ENCODE results near the gene AUTS2. TPM values are rescaled to one million over a fixed set of nuclear protein-coding genes. Genes with fewer than 3 reads are reported as not detected.

Gene AUTS2
- polyA plus RNA-seq, 1 donor (not counting 4 experiments of a cell fraction or from before 2014, with no cell fraction given): 4.7 TPM

- Histone ChIP-seq H3K9me1 (ENCODE audit: control insufficient read depth, extremely low read depth, insufficient read depth, low read length) (no peaks in the 10 kb centered on the region), H3K4me1 (ENCODE audit: control insufficient read depth, extremely low read depth, insufficient read depth, low read length) (no peaks in the 10 kb centered on the region), H3K4me2 (ENCODE audit: control insufficient read depth, extremely low read depth, insufficient read depth, low read depth, low read length) (no peak overlapping the region), H3K27ac (ENCODE audit: control insufficient read depth, insufficient read depth, low read length) (no peak overlapping the region), H3K36me3 (ENCODE audit: control insufficient read depth in 2 of 2, extremely low read depth in 1 of 2, insufficient read depth in 2 of 2, low read length in 2 of 2) (no peaks in the 10 kb centered on the region), H3K79me2 (ENCODE audit: control insufficient read depth, insufficient read depth, low read length) (no peaks in the 10 kb centered on the region), H3K9ac (ENCODE audit: control insufficient read depth, extremely low read depth, insufficient read depth, low read length) (no peak overlapping the region), H2AFZ (ENCODE audit: control insufficient read depth, low read length) (no peak overlapping the region), H3K9me3 (ENCODE audit: control insufficient read depth, low read depth, low read length) (no peaks in the 10 kb centered on the region), H3K27me3 (ENCODE audit: control insufficient read depth, extremely low read depth, insufficient read depth, low read length) (no peaks in the 10 kb centered on the region), H4K20me1 (ENCODE audit: control insufficient read depth, extremely low read depth, insufficient read depth, low read length) (no peaks in the 10 kb centered on the region), H3K4me3 (ENCODE audit: control insufficient read depth in 2 of 3, extremely low read depth in 1 of 3, insufficient read depth in 2 of 3, low read depth in 1 of 3, low read length in 3 of 3) (no peak overlapping the region)
- dilution Hi-C loops (cut with MboI; ENCODE audit: extremely low pct_ligation_motif_present, low sequenced_read_pairs): no loop called here
- TF ChIP-seq CTCF (optimal IDR thresholded peaks at IDR 0.05 in 1 of 3, IDR thresholded peaks at IDR 0.05 in 1 of 3, conservative IDR thresholded peaks at IDR 0.05 in 1 of 3; ENCODE audit: extremely low read depth in 1 of 3, insufficient read depth in 2 of 3, low read length in 3 of 3) (no peak), EZH2 (IDR thresholded peaks at IDR 0.05; ENCODE audit: low read length) (no peak)
- FAIRE-seq (no peak), DNase-seq (ENCODE audit: low read depth, low spot score) (no peak)
Measured at GRCh38 chr7:69956541-69956940, 358.3 kb downstream of the AUTS2 start.

DNA sequence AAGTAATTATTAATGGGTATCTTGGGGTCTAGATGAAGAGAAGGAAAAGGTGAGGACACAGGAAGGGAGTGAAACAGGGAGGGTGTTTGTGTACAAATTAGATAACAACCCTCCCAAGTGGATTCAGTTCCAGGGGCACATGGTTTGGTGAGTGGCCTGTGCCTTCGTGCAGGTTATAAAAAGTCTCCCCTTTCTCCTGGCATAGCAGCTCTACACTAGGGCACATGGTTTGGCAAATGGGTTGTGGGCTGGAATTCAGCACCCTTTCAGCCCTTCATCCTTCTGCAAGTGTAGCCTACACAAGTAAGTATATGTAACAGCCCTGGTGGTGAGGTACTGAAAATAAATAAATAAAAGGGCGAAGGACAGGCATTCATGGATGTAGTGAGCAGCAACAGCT is 359.4 kb downstream of the AUTS2 start:
- no peaks in the 10 kb centered on the region for H3K36me3 ChIP-seq (ENCODE audit: control insufficient read depth in 2 of 2, extremely low read depth in 1 of 2, insufficient read depth in 2 of 2, low read length in 2 of 2)
- H3K79me2 ChIP-seq (ENCODE audit: control insufficient read depth, insufficient read depth, low read length): no peaks in the 10 kb centered on the region
- H3K9me1 ChIP-seq (ENCODE audit: control insufficient read depth, extremely low read depth, insufficient read depth, low read length): no peaks in the 10 kb centered on the region
- H3K27ac ChIP-seq (ENCODE audit: control insufficient read depth, insufficient read depth, low read length): no peak overlapping the region
- no peak overlapping the region for H3K4me2 ChIP-seq (ENCODE audit: control insufficient read depth, extremely low read depth, insufficient read depth, low read depth, low read length)
- dilution Hi-C loops (cut with MboI; ENCODE audit: extremely low pct_ligation_motif_present, low sequenced_read_pairs): no loop called here
- DNase-seq (ENCODE audit: low read depth, low spot score) (no peak), FAIRE-seq (no peak)
- H3K4me3 ChIP-seq (ENCODE audit: control insufficient read depth in 2 of 3, extremely low read depth in 1 of 3, insufficient read depth in 2 of 3, low read depth in 1 of 3, low read length in 3 of 3): no peak overlapping the region
- no peak for TF ChIP-seq CTCF (optimal IDR thresholded peaks at IDR 0.05 in 1 of 3, IDR thresholded peaks at IDR 0.05 in 1 of 3, conservative IDR thresholded peaks at IDR 0.05 in 1 of 3; ENCODE audit: extremely low read depth in 1 of 3, insufficient read depth in 2 of 3, low read length in 3 of 3)
- no peak for TF ChIP-seq EZH2 (IDR thresholded peaks at IDR 0.05; ENCODE audit: low read length)
- H3K9ac ChIP-seq (ENCODE audit: control insufficient read depth, extremely low read depth, insufficient read depth, low read length): no peak overlapping the region
- no peaks in the 10 kb centered on the region for H3K4me1 ChIP-seq (ENCODE audit: control insufficient read depth, extremely low read depth, insufficient read depth, low read length)
- no peaks in the 10 kb centered on the region for H3K27me3 ChIP-seq (ENCODE audit: control insufficient read depth, extremely low read depth, insufficient read depth, low read length)
- H3K9me3 ChIP-seq (ENCODE audit: control insufficient read depth, low read depth, low read length): no peaks in the 10 kb centered on the region
- no peak overlapping the region for H2AFZ ChIP-seq (ENCODE audit: control insufficient read depth, low read length)
- no peaks in the 10 kb centered on the region for H4K20me1 ChIP-seq (ENCODE audit: control insufficient read depth, extremely low read depth, insufficient read depth, low read length)
